ENCODE data around the gene LMAN1L. TPM values are rescaled to one million over a fixed set of nuclear protein-coding genes. Genes with fewer than 3 reads are reported as not detected.
A peak's percentile ranks its signal among the peaks of the same experiment; 100 is the strongest.

The LMAN1L gene
- total RNA-seq, 1 donor from 2014 or later, result 0.20 TPM

DNA sequence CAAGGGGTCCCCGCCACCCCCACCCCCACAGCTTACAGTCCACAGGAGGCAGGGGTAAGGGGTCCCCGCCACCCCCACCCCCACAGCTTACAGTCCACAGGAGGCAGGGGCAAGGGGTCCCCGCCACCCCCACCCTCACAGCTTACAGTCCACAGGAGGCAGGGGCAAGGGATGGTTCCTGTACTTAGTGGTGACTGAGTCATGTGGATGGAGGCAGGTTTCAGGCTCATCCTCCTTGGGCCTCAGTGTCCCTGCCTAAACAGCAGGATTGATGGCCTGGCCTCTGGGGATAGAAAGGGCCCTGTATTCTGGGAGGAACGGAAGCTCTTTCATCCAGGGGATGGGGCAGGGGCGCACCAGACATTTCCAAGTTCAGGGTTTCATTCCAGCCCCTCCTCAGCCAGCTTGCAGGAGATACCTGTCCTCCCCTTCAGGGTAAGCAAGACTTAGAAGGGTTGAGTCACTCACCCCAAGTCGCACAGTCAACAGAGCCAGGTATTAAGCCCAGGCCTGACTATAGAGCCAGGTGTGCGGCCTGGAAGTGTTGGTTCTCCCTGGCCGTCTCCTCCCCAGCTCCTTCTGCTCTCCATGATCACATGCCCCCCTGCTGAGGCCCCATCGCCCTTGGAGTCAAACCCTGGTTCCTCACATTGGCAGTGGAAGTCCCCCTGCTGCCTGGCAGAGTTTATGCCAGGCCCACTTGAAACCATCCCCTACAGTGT is 18.2 kb upstream of the LMAN1L start:
- no peak for DNase-seq

DNA sequence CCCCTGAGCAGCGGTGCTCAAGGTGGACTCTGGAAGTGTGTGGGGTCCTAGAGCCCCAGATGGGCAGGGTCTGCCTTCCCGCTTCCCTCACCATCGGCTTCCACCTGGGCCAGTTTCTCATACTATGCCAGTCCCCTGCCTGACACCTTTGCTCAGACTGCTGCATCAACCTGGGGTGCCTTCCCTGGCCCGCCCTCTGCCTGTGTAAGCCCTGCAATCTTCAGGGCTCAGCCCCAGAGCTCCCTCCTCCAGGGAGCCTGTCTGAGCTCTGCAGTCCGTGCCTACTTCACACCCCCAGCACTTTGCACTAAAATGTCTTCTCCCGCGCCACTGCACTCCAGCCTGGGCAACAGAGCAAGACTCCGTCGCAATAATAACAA is 17.7 kb upstream of the LMAN1L start:
- DNase-seq, result no peak

DNA sequence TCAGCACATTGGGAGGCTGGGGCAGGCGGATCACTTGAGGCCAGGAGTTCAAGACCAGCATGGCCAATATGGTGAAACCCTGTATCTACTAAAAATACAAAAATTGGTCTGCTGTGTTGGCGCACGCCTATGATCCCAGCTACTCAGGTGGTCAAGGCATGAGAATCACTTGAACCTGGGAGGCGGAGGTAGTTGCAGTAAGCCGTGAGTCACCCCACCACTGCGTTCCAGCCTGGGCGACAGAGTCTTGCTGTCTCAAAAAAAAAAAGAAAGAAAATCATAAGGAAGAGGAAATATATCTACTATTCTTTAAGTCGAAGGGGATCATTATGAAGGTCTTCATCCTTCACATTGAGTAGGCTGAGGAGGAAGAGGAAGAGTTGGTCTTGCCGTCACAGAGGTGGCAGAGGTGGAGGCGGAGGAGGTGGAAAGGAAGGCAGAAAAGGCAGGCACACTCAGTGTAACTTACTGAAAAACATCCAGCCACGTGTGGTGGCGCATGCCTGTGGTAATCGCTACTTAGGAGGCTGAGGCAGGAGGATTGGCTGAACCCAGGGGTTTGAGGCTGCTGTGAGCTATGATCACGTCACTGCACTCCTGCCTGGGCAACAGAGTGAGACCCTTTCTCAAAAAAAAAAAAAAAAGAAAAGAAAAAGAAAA is 16.5 kb upstream of the LMAN1L start:
- DNase-seq, result no peak

DNA sequence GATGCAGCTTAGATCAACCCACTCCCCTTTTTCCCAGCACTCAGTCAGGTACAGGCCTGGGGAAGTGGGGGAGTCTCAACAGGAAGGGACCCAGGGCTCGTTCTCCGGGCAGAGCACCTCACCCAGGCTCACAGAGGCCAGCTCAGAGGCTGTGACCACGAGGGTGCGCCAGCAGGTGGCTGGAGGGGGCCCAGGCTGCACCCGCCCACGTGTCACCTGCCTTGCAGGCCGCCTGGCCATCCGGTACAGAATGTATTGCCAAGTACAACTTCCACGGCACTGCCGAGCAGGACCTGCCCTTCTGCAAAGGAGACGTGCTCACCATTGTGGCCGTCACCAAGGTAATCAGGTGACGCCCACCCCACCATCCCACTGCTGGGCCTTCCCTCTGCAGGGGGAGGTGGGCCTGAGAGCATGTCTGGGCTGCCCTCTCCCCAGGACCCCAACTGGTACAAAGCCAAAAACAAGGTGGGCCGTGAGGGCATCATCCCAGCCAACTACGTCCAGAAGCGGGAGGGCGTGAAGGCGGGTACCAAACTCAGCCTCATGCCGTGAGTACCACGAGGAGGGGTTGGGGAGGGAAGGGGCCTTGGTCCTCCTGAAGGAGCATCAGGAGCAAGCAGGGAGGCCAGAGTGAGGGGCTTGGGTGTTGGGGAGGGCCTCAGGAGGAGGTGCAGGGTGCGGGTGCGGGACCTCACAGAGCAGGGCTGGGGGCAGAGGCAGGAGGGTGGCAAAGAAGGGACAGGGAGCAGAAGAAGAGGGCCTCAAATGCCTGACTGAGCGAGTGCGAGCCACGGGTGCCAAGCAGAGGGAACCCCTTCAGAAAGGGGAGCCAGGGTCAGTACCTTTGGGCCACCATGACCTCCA is 14.0 kb upstream of the LMAN1L start:
- no peak for DNase-seq

DNA sequence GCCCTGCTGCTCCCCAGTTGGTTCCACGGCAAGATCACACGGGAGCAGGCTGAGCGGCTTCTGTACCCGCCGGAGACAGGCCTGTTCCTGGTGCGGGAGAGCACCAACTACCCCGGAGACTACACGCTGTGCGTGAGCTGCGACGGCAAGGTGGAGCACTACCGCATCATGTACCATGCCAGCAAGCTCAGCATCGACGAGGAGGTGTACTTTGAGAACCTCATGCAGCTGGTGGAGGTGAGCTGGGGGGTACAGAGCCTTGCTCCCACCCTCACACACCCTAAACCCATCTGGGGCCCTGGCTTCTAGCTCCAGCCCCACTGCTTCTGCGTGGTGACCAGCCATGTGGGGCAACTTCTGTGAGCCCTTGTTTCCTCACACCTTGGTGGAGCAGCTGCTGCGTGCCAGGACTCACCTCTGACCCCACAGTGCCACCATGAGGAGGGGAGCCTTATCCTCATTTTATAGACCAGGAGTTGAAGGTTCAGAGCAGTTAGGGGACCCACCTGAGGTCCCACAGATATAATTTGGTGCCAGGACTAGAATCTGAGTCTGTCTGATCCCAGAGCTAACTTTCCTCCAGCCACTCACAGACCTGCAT is 13.3 kb upstream of the LMAN1L start:
- DNase-seq, result no peak

DNA sequence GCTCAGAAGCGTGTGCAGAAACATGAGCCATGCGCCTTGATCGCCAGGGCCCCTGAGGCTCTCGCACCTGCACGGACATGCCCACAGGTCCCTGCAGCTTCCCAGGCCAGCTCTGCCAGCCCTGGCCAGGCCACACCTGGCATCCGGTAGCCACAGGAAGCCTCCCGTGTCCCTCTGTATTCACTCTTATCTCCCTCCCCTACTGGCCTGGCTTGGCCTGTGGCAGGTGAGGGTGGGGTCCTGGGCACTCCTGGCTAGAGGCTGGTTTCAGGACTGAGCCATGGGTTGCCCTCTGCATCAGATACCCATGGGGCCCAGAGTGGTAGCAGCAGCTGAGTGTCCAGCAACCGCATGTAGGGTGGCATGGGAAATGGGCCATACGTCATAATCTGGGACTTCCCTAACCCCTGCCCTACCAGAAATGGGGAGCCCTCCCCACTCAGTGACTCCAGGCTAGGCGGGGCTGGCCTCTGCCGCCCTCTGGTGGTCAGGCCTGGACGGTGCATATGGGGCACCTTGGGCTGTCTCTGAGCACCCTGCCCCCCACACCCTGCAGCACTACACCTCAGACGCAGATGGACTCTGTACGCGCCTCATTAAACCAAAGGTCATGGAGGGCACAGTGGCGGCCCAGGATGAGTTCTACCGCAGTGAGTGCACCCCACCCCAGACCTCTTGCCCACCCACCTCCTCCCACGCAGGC is 12.6 kb upstream of the LMAN1L start:
- peak; percentile 23 for DNase-seq

DNA sequence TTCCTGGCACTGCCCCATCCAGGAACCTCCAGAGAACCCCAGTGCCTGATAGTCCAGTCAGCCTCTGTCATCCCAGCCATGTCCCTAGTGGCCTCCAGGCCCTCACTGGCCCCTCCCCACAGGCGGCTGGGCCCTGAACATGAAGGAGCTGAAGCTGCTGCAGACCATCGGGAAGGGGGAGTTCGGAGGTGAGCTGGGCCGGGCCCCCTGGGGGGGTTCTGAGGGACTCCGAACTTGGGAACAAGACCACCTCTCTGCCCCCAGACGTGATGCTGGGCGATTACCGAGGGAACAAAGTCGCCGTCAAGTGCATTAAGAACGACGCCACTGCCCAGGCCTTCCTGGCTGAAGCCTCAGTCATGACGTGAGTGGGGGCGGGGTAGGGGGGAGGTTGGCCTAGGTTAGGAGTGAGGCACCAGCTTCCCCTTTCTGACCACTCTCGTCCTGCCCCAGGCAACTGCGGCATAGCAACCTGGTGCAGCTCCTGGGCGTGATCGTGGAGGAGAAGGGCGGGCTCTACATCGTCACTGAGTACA is 12.0 kb upstream of the LMAN1L start:
- no peak for DNase-seq

DNA sequence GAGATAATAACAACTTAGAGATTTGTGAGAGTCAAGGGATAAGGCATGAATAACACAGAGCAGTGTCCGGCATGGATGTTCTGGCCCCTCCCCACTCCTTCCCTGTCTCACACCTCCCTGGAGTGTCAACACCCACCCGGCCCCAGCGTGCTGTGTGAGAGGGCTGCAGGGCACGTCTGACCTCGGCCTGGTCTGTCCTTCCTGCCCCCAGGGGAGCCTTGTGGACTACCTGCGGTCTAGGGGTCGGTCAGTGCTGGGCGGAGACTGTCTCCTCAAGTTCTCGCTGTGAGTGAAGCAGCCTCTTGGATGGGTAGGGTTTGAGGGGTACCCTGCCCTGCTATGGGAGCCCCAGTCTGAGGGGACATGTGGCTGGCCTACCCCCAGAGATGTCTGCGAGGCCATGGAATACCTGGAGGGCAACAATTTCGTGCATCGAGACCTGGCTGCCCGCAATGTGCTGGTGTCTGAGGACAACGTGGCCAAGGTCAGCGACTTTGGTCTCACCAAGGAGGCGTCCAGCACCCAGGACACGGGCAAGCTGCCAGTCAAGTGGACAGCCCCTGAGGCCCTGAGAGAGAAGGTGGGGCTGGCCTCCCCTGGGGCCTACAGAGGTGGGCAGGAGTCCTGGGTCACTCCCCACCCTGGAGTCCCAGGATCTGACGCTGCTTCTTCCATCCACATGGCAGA is 11.2 kb upstream of the LMAN1L start:
- no peak for DNase-seq

DNA sequence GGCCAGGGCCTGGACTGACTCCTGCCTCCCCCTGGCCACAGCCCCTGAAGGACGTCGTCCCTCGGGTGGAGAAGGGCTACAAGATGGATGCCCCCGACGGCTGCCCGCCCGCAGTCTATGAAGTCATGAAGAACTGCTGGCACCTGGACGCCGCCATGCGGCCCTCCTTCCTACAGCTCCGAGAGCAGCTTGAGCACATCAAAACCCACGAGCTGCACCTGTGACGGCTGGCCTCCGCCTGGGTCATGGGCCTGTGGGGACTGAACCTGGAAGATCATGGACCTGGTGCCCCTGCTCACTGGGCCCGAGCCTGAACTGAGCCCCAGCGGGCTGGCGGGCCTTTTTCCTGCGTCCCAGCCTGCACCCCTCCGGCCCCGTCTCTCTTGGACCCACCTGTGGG is 10.3 kb upstream of the LMAN1L start:
- DNase-seq, result no peak

DNA sequence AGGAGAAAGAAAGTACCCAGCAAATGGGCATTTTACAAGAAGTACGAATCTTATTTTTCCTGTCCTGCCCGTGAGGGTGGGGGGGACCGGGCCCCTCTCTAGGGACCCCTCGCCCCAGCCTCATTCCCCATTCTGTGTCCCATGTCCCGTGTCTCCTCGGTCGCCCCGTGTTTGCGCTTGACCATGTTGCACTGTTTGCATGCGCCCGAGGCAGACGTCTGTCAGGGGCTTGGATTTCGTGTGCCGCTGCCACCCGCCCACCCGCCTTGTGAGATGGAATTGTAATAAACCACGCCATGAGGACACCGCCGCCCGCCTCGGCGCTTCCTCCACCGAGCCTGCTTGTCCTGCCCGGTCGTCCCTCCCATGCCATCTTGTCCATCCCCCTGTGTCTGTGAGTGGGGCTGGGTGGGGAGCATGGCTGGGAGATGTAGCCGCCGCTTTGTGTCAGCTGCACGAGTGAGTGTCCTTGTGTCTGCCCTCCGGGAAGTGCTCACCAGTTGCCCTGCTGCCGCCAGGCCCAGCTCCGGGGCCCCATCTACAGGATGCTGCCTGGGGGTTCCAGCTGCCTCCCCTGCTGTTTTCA is 9.7 kb upstream of the LMAN1L start:
- no peak for DNase-seq

DNA sequence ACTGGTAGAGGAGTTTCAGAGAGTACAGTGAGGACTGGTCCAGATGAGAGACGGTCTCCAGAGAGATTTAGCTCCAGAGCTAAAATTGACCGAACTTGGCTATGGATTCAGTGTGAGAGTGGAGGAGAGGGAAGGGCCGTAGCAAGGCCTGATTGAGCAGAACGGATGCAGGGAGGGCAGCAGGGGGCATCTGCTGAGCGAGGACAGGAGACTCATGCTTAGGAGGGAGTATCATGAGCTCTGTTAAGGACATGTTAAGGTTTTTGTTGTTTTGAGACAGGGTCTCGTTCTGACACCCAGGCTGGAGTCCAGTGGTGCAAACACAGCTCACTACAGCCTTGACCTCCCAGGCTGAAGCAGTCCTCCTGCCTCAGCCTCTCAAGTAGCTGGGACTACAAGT is 7.7 kb upstream of the LMAN1L start:
- DNase-seq, result no peak

DNA sequence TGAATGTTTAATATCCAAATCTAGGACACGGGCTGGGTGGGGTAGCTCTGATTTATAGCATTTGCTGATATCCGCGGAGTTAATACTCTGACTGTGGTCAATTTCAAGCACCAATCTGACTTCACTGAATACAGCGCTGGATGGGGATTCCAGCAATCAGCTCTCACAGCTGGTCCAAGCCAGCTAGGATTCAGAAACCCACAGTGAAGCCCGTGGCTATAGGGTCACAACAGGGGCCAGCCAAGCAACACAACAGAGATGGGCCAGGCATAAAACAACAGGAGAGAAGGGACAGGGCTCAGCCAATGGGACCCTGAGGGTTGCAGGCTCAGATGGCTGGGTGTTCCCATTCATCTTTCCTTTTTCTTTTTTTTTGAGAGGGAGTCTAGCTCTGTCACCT is 5.4 kb upstream of the LMAN1L start:
- DNase-seq, result no peak

DNA sequence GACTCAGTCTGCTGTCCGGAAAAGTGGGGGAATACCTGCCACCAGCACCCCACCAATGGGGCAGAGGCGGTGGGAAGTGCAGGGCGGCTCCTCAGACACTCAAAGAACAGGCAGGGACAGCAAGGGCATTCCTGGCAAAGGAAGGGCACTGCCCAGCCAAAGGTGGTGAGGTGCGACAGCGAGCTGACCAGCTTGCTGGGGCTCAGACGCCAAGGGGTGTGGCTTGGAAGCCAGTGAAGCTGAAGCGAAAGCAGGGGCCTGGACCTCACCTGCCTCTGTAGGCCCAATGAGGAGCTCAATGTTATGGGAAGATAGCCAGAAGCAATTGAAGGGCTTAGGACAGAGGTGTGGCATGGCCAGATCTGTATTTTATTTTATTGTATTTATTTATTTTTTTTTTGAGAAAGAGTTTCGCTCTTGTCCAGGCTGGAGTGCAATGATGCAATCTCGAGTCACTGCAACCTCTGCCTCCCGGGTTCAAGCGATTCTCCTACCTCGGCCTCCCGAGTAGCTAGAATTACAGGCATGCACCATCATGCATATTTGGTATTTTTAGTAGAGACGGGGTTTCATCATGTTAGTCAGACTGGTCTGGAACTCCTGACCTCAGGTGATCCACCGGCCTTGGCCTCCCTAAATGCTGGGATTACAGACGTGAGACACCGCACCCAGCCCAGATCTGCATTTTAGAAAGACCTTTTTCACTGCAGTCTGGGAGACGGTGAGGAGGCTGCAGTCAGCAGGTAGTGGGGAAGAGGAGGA is 4.4 kb upstream of the LMAN1L start:
- no peak for DNase-seq

DNA sequence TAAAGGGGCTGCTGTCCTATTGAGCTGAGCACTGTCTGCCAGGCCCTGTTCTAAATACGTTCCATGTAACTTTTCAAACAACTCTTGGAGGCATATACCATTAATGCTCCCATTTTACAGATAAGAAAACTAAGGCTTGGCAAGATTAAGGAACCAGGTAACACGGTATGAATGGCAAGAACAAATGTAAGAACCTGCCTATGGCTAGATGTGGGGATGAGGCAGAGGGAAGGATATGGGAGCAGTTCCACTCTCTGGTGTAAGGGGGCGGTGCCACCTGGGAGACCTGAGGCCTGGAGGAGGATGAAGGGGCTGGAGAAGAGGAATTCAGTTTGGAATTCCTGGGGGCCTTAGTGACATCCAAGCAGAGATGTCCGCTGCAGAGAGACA is 3.8 kb upstream of the LMAN1L start:
- DNase-seq, result no peak

DNA sequence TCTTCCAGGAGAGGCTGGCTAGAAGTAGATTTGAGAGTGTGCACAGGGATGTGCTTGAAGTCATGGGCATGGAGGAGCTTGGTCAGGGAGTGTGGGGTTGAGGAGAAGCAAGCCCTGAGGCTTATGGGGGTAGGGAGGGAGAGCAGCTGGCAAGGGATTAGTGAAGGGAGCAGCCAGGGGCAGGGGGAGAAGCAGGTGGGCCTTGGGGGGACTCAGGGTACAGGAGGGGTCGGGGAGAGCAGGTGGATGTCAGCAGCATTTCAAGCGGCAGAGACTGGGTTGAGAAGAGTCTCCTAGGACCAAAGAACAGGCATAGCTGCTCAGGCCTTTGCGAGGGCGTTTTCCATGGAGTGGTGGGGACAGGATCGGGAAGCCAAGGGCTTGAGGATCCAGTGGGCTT is 3.4 kb upstream of the LMAN1L start:
- no peak for DNase-seq

DNA sequence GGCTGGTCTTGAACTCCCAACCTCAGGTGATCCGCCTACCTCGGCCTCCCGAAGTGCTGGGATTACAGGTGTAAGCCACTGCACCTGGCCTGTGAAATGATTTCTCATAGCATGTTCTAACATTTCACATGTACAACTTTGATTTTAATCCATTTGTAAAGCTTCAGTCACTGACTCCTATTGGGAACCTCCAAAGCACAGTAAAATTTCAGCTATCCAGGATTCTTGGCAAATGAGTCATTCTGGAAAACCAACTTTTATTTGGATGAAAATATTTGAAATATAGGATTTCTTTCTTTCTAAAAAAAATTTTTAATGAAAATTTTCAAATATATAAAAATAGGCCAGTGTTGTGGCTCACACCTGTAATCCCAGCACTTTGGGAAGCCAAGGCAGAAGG is 2.7 kb upstream of the LMAN1L start:
- DNase-seq, result no peak

DNA sequence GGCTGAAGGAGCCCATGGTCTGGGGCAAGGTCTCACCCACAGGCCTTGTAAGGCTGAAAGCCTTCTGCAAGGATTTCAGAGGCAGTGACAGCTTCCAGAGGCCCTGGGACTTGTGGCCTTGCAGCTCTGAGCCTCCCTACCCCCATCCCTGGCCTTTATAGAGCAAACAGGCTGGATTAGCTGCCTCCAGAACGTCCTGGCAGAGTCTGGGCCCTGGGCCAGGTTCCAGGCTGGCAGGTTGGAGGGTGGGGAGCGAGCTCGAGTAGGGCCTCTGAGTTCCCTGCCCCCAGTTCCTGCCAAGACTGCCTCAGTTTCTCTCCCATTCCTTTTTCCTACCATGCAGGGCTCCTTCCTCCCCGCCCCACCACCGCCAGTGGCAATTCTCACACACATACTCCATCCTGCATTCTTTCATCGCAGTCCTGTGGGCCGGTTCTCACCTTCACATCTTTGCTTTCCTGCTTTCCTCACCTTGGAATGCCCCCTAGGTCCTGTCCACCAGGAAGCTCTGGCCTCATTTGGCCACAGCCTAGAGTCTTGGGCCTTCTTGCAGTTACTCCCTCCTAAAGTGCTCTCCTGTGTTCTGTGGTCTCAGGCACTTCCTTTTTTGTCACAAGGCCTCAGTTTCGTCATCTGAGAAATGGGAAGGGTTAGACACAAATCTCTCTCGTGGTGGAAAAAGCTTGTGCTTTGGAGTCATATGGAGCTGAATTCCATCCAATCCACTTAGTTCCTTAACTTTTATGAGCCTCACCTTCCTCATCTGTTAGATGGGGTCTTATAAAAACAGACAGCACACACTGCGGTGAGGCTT is 2.7 kb downstream of the LMAN1L start:
- no peak for DNase-seq

DNA sequence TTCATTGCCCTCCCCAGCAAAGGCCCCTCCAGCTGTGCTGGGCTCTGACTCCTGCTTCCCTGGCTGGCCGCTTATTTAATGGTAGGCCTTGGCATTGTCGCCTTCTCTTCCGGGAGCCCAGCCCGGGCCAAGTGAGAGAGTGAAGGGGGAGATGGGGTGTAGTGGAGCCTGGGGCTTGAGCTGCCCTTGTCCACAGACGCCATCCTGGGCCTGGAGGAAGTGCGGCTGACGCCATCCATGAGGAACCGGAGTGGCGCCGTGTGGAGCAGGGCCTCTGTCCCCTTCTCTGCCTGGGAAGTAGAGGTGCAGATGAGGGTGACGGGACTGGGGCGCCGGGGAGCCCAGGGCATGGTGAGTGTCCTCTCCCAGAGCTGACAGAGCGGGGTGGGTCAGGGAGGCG is 3.3 kb downstream of the LMAN1L start:
- DNase-seq, result no peak

DNA sequence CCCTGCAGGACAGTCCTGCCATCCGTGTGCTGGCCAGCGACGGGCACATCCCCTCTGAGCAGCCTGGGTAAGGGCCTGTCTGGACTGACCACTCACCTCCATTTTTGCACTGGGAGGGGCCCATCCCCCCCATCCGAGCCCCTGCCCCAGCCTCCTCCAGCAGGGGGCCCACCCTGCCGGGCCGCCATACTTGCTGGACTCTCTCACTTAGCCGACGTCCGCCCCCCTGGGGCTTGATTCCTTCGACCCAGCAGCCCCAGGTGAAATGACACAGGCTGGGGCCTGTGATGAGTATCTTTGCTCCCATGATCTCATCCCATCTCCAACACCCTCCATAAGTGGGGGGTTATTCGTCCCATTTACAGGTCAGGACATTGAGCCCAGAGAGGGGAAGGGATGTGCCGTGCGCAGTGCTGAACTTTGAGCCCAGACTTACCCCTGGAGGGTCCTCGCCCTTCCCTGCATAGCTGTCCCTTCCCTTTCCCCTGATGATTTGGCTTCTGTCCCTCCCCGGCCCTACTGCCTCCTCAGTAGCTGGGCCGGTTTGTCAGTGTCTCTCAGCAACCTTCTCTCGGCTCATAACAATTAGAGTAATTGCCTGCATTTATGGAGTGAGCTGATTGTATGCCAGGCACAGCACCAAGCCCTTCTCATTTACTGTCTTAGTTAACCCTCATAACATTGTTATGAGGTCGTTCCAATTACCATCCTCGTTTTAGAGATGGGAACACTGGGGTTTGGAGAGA is 4.2 kb downstream of the LMAN1L start:
- no peak for DNase-seq

Measured in skin of body (tissue), 2 donors.